Stimulated activated CD8-positive, alpha-beta memory T cell treated with anti-CD3 and anti-CD28 coated beads, Interleukin-2, amount 100 ng/mL, for 1 hour (primary cell): ENCODE measurements around the gene SLC6A9.

Experiments used
- DNase-seq, 2 donors: peaks; one replicate each; pipeline ENCODE4 v3.0.0-alpha.2; 2020; ENCODE audit warnings: low read depth in 2 of 2

Gene SLC6A9

GRCh38 chr1:44029260-44029910 lies 1.9 kb downstream of the SLC6A9 start:
- no peak for DNase-seq

GRCh38 chr1:44027320-44027719 lies 3.9 kb downstream of the SLC6A9 start:
- DNase-seq, result no peak

- no peak for DNase-seq
Measured at GRCh38 chr1:44025816-44026215, 5.4 kb downstream of the SLC6A9 start.

- DNase-seq, result no peak
Measured at GRCh38 chr1:44024903-44025525, 6.2 kb downstream of the SLC6A9 start.

- no peak for DNase-seq
Measured at GRCh38 chr1:44024031-44024902, 7.0 kb downstream of the SLC6A9 start.

- no peak for DNase-seq
Measured at GRCh38 chr1:44021581-44022321, 9.5 kb downstream of the SLC6A9 start.

GRCh38 chr1:44021156-44021555 lies 10.1 kb downstream of the SLC6A9 start:
- no peak for DNase-seq

- no peak for DNase-seq
Measured at GRCh38 chr1:44020464-44020863, 10.8 kb downstream of the SLC6A9 start.

GRCh38 chr1:44019466-44019948 lies 11.8 kb downstream of the SLC6A9 start:
- DNase-seq, result no peak

- DNase-seq, result no peak
Measured at GRCh38 chr1:44016890-44017400, 14.3 kb downstream of the SLC6A9 start.

- DNase-seq, result no peak
Measured at GRCh38 chr1:44016041-44016889, 15.0 kb downstream of the SLC6A9 start.

- DNase-seq, result no peak
Measured at GRCh38 chr1:44015206-44015605, 16.1 kb downstream of the SLC6A9 start.

GRCh38 chr1:44014365-44015104 lies 16.7 kb downstream of the SLC6A9 start:
- DNase-seq, result no peak

GRCh38 chr1:44013949-44014348 lies 17.3 kb downstream of the SLC6A9 start:
- no peak for DNase-seq

- DNase-seq, result no peak
Measured at GRCh38 chr1:44012941-44013609, 18.2 kb downstream of the SLC6A9 start.

- no peak for DNase-seq
Measured at GRCh38 chr1:44012404-44012803, 18.9 kb downstream of the SLC6A9 start.

GRCh38 chr1:44010935-44011471 lies 20.3 kb downstream of the SLC6A9 start:
- DNase-seq, result no peak

GRCh38 chr1:44008259-44008658 lies 23.0 kb downstream of the SLC6A9 start:
- DNase-seq, result no peak

- no peak for DNase-seq
Measured at GRCh38 chr1:44002606-44003157, 28.6 kb downstream of the SLC6A9 start.
